CD14-positive monocyte (primary cell): Measurements from ENCODE around the gene FSCN2. TPM values are rescaled to one million over a fixed set of nuclear protein-coding genes. Genes with fewer than 3 reads are reported as not detected.
A peak's percentile ranks its signal among the peaks of the same experiment; 100 is the strongest.

Experiments used
- DNase-seq, 3 donors: peaks; one replicate each; pipeline ENCODE4 v3.0.0-alpha.2; 2011 to 2022
- H2AFZ ChIP-seq: 2 replicates; pipeline ENCODE4 v1.6.0; 2012; ENCODE audit warnings: mild to moderate bottlenecking, low read depth, low read length, inconsistent platforms; ENCODE audit not compliant: insufficient read depth, poor library complexity, severe bottlenecking
- H3K27ac ChIP-seq, 2 donors: 1 replicate in 1 of 2; 2 replicates in 1 of 2; pipeline ENCODE4 v1.5.1; 2012 to 2013; ENCODE audit warnings: low read length in 2 of 2, control low read depth in 1 of 2, inconsistent platforms in 1 of 2, low read depth in 1 of 2, mild to moderate bottlenecking in 1 of 2
- H3K27me3 ChIP-seq, 2 donors: one replicate each; pipeline versions ENCODE4 v1.6.0 to v1.6.1; 2011 to 2013; ENCODE audit warnings: low read length in 2 of 2; ENCODE audit not compliant: control insufficient read depth in 2 of 2, insufficient read depth in 2 of 2
- H3K36me3 ChIP-seq, 2 donors: replicated peaks in 1 of 2; 1 replicate in 1 of 2; 2 replicates in 1 of 2; pipeline versions ENCODE4 v1.5.1 to v1.6.1; 2012 to 2013; ENCODE audit warnings: low read length in 2 of 2, control low read depth in 1 of 2, inconsistent platforms in 1 of 2, mild to moderate bottlenecking in 1 of 2; ENCODE audit not compliant: insufficient read depth in 2 of 2, control insufficient read depth in 1 of 2
- H3K4me1 ChIP-seq, 2 donors: 1 replicate in 1 of 2; 2 replicates in 1 of 2; pipeline versions ENCODE4 v1.5.1 to v1.6.1; 2012 to 2013; ENCODE audit warnings: low read length in 2 of 2, control low read depth in 1 of 2, inconsistent platforms in 1 of 2, mild to moderate bottlenecking in 1 of 2, moderate library complexity in 1 of 2; ENCODE audit not compliant: insufficient read depth in 2 of 2, control insufficient read depth in 1 of 2
- H3K4me2 ChIP-seq: replicated peaks from 2 replicates; pipeline ENCODE3; 2012; ENCODE audit warnings: low read length, moderate library complexity, mild to moderate bottlenecking; ENCODE audit not compliant: poor library complexity, severe bottlenecking; ENCODE audit errors: extremely low read depth
- H3K4me3 ChIP-seq, 3 experiments: fragments of 200-600 bp in 1 of 3; sonication (generic) in 1 of 3; replicated peaks in 1 of 3; 1 replicate in 2 of 3; 2 replicates in 1 of 3; pipeline ENCODE4 v1.5.1; 2011 to 2013; ENCODE audit warnings: low read length in 3 of 3, mild to moderate bottlenecking in 3 of 3, control low read depth in 2 of 3, low read depth in 2 of 3, inconsistent platforms in 1 of 3, moderate library complexity in 1 of 3
- H3K79me2 ChIP-seq: 2 replicates; pipeline ENCODE4 v1.6.0; 2012; ENCODE audit warnings: mild to moderate bottlenecking, control low read depth, inconsistent platforms, low read length, moderate library complexity; ENCODE audit not compliant: insufficient read depth
- H3K9ac ChIP-seq: 2 replicates; pipeline ENCODE4 v1.6.0; 2017; ENCODE audit warnings: low read length, mild to moderate bottlenecking; ENCODE audit not compliant: insufficient read depth, poor library complexity, severe bottlenecking
- H3K9me3 ChIP-seq, 2 donors: replicated peaks in 1 of 2; 1 replicate in 1 of 2; 2 replicates in 1 of 2; pipeline versions ENCODE4 v1.5.1 to v1.6.1; 2012 to 2013; ENCODE audit warnings: low read length in 2 of 2, control low read depth in 1 of 2; ENCODE audit not compliant: control insufficient read depth in 1 of 2, insufficient read depth in 1 of 2
- H4K20me1 ChIP-seq: 2 replicates; pipeline ENCODE4 v1.6.0; 2012; ENCODE audit warnings: mild to moderate bottlenecking, low read length, control low read depth, moderate library complexity; ENCODE audit not compliant: insufficient read depth
- H3K27ac Mint-ChIP-seq, 7 donors: one replicate each; pipeline ENCODE4 v1.8.0; 2020; ENCODE audit warnings: mild to moderate bottlenecking in 7 of 7, mixed read lengths in 7 of 7, moderate library complexity in 6 of 7, inconsistent platforms in 2 of 7
- H3K27me3 Mint-ChIP-seq, 3 donors: one replicate each; pipeline ENCODE4 v1.8.0; 2021 to 2022; ENCODE audit warnings: low read depth in 3 of 3, mild to moderate bottlenecking in 3 of 3, mixed read lengths in 3 of 3, moderate library complexity in 3 of 3, inconsistent platforms in 1 of 3
- H3K36me3 Mint-ChIP-seq, 2 donors: one replicate each; pipeline ENCODE4 v1.8.0; 2020; ENCODE audit warnings: mixed read lengths in 2 of 2, inconsistent platforms in 1 of 2, mild to moderate bottlenecking in 1 of 2
- H3K4me1 Mint-ChIP-seq: one replicate; pipeline ENCODE4 v1.8.0; 2020; ENCODE audit warnings: mild to moderate bottlenecking, mixed read lengths
- H3K4me3 Mint-ChIP-seq, 2 donors: one replicate each; pipeline ENCODE4 v1.8.0; 2020; ENCODE audit warnings: mild to moderate bottlenecking in 2 of 2, mixed read lengths in 2 of 2, moderate library complexity in 1 of 2
- H3K9me3 Mint-ChIP-seq, 7 donors: one replicate each; pipeline ENCODE4 v1.8.0; 2020 to 2022; ENCODE audit warnings: mixed read lengths in 7 of 7, mild to moderate bottlenecking in 6 of 7, moderate library complexity in 6 of 7, inconsistent platforms in 2 of 7
- WGBS: methylation state at CpG from one replicate; pipeline ENCODE4 v1.1.5; 2013; ENCODE audit warnings: missing lambda C conversion rate; ENCODE audit not compliant: insufficient coverage; 5-methylcytosine and 5-hydroxymethylcytosine counted together
- intact Hi-C, 2 donors: fragments of 100-400 bp; cut with micrococcal nuclease; formaldehyde crosslinking; loops; one replicate each; pipeline versions ENCODE4 v1.15.0 to v1.15.1; 2023
- polyA plus RNA-seq, 3 donors: library from polyadenylated mRNA; depleted of rRNA in 1 of 3; unstranded in 2 of 3; stranded (reverse) in 1 of 3; fragments of 300-500 nt in 2 of 3; fragments of >200 nt in 1 of 3; fragmentation: Illumina TruSeq in 2 of 3; gene quantifications; 1 replicate in 2 of 3; 2 replicates in 1 of 3; pipeline ENCODE4 v1.2.3, GENCODE V29; 2012 to 2021
- TF ChIP-seq, protein P1 (sequence below): fragments of 200-600 bp; IDR thresholded peaks from one replicate; pipeline ENCODE4 v1.8.0; 2022; ENCODE audit warnings: antibody characterized with exemption, mild to moderate bottlenecking

Gene FSCN2
- polyA plus RNA-seq, 3 donors: 0.07 TPM; not detected in 2

DNA sequence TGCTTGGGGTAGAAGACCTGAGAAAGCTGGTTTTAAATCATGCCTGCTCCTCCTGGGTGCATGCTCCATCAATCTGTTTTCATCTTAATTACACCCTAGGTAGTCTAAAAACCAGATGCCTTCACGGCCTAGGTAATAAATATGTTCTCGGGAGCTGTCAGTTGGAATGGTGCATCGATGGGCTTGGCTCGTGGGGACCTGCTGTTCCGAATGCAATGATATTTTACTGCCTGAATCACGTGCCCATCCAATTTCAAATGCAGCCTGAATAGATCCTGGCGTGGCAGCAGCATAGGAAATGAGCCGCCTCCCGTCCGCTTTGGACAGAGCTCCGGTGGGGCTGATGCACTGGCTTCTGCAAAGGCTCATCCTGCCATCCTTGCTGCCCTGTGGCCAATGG lies 42.8 kb downstream of the FSCN2 start:
- Histone ChIP-seq H3K9ac (no peak overlapping the region), H4K20me1 (no peaks in the 10 kb centered on the region), H3K4me3 (no peak overlapping the region), H3K79me2 (peaks cover 26% of the 10 kb centered on the region), H3K36me3 (peaks cover 70 to 95% of the 10 kb centered on the region in 2 donors), H2AFZ (no peak overlapping the region), H3K4me1 (peaks cover 16 to 18% of the 10 kb centered on the region in 2 donors), H3K9me3 (no peaks in the 10 kb centered on the region), H3K27me3 (no peaks in the 10 kb centered on the region), H3K27ac (no peak overlapping the region), H3K4me2 (no peak overlapping the region)
- intact Hi-C loops: no loop called here
- Mint-ChIP-seq H3K36me3 (peaks cover 77 to 93% of the 10 kb centered on the region in 2 donors), H3K27ac (no peak overlapping the region), H3K27me3 (no peaks in the 10 kb centered on the region), H3K4me1 (peaks cover 17% of the 10 kb centered on the region), H3K4me3 (no peak overlapping the region), H3K9me3 (no peaks in the 10 kb centered on the region)
- TF ChIP-seq, protein P1, sequence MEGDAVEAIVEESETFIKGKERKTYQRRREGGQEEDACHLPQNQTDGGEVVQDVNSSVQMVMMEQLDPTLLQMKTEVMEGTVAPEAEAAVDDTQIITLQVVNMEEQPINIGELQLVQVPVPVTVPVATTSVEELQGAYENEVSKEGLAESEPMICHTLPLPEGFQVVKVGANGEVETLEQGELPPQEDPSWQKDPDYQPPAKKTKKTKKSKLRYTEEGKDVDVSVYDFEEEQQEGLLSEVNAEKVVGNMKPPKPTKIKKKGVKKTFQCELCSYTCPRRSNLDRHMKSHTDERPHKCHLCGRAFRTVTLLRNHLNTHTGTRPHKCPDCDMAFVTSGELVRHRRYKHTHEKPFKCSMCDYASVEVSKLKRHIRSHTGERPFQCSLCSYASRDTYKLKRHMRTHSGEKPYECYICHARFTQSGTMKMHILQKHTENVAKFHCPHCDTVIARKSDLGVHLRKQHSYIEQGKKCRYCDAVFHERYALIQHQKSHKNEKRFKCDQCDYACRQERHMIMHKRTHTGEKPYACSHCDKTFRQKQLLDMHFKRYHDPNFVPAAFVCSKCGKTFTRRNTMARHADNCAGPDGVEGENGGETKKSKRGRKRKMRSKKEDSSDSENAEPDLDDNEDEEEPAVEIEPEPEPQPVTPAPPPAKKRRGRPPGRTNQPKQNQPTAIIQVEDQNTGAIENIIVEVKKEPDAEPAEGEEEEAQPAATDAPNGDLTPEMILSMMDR: no peak
- 92% methylated on average over 10 of the region's 11 CpGs for WGBS
- no peak for DNase-seq

DNA sequence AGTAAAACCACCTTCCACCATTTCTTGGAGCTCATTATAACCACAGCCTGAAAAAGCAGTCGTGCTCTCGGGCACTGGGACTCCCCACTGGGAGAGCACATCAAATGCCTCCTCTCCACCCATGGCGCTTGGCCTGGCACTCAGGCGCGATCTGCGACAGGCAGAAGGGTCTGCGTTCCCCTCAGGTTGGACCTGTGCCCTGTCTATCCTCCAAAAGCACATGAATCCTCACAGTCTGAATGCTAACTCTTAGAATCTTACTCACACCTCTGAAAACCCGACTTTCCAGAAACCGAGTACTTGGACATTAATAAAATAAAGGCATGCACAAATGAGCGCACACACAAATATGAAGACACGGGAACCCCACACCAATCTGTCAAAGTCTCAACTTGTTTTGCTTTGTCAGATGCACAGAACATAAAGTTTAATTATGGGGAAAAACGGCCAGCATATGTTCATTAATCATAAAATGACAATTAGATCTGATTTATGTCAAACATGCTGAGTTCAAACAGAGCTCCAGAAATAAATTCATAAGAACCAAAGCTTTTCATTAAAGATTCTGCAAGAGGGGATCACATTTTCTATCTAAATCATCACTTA lies 44.5 kb downstream of the FSCN2 start:
- H3K27me3 ChIP-seq: no peaks in the 10 kb centered on the region
- H3K9me3 Mint-ChIP-seq: peaks cover 0 to 2% (median 0%) of the 10 kb centered on the region in 7 donors
- WGBS: 99% methylated on average over 7 of the region's 12 CpGs

More for the DNA sequence above, 44.5 kb downstream of the FSCN2 start:
- Histone ChIP-seq H3K4me1 (peaks cover 11 to 13% of the 10 kb centered on the region in 2 donors), H3K9me3 (no peaks in the 10 kb centered on the region), H3K4me3 (no peak overlapping the region), H4K20me1 (no peaks in the 10 kb centered on the region), H3K79me2 (peaks cover 34% of the 10 kb centered on the region), H3K36me3 (peaks cover 72 to 87% of the 10 kb centered on the region in 2 donors), H2AFZ (no peak overlapping the region), H3K9ac (no peak overlapping the region), H3K27ac (no peak overlapping the region), H3K4me2 (no peak overlapping the region)
- Mint-ChIP-seq H3K4me3 (no peak overlapping the region), H3K27me3 (peaks cover 0 to 1% (median 0%) of the 10 kb centered on the region in 3 donors), H3K4me1 (peaks cover 10% of the 10 kb centered on the region), H3K36me3 (peaks cover 71 to 86% of the 10 kb centered on the region in 2 donors), H3K27ac (peak overlapping the region in 1 of 7 donors; percentile 25)
- TF ChIP-seq, protein P1: no peak
- intact Hi-C loops: no loop called here
- DNase-seq: no peak
